HG02678 (cell line): Measurements from ENCODE around the gene YIF1A.
A peak's percentile ranks its signal among the peaks of the same experiment; 100 is the strongest.
"Not testable (repeated sequence)": the region's sequence is repeated elsewhere in the genome, so short reads cannot be mapped to it uniquely, and the experiment has no call there.

Experiments
- ATAC-seq: cut with Tn5 transposase; IDR thresholded peaks from one replicate; pipeline ENCODE4 v1.9.1; 2021; ENCODE audit warnings: mild to moderate bottlenecking, moderate library complexity; ENCODE audit not compliant: unreplicated experiment

Gene YIF1A

DNA sequence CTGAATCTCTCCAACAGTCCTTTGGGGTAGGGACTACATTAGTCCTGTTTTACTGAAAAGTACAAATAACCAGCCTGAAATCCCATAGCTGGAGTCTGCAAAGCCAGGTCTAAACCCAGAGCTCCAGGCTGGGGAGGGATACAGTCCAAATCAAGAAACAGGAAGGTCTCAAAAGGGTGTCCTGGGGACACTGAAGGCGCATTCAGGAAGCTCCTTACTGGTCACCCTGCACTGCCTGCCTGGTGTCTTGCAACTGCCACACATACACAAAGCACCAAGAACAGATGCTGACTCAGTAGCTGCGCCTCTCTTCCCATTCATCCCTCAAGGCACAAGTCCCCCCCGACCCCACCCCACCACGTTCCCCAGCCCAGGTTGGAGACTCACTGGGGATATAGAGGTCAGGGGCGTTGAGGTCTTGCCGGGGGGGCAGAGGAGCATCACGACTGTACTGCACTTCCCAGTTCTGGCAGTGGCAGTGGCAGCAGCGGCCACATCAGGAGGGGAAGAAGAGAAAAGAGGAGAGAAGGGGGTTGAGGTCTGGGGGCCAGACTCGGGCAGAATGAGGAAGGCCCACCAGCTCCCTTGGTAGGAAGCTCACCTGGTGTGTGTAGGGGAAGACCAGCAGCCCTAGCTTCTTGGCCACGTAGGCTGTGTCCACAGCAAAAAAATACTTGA is 1.6 kb downstream of the YIF1A start:
- no peak for ATAC-seq

DNA sequence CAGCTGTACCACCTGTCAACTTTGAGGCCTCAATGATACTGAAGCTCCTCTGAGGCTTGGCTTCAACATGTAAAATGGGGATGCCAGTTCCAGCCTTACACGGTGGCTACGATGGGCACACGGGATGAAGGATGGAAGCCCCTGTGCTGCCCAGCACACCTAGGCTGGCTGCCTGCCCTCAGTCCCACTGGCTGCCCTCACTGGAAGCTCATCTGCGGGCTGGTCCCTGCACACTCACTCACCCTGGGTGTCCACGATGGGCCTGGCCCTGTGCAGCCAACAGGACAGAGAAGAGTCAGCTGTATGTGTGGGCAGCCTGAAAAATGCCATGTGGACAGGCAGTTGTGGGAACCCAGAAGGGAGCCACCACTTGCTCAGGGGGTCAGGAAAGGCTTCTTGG is 2.2 kb downstream of the YIF1A start:
- ATAC-seq, result no peak

GRCh38 chr11:66285250-66285947 is 3.5 kb downstream of the YIF1A start:
- no peak for ATAC-seq

GRCh38 chr11:66284526-66285078 is 4.3 kb downstream of the YIF1A start:
- ATAC-seq, result no peak

DNA sequence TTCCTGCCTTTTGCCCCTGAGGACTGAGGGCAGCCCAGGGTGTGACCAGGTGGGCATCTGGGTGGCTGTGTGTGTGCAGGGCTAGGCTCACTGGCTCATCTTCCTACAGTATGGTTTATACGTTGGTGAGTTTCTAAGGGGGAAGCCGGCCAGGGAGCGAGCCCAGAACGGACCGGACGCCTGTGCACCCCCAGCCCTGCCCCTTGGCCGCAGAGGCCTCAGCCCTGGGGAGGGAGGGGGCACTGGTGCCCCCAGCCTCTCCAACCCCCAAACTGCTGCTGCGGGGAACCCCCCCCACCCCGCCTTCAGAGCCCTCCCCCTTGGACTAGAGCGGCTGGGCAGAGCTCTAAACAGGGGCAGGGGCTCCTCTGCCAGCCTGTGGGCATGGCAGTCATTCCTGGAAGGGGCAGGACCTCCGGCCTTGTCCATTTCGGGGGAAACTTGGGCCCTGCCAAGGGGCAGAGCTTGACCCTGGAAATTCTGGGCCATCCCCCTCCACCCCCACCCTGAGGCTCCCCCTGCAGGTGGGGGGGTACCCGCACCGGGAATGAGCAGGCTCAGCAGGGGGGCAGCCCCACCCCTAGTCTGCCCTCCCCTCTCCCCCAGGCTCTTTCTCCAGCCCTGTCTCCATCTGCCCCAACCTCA is 5.4 kb downstream of the YIF1A start:
- ATAC-seq, result no peak

GRCh38 chr11:66282468-66283455 is 6.2 kb downstream of the YIF1A start:
- ATAC-seq, result peak; percentile 79

DNA sequence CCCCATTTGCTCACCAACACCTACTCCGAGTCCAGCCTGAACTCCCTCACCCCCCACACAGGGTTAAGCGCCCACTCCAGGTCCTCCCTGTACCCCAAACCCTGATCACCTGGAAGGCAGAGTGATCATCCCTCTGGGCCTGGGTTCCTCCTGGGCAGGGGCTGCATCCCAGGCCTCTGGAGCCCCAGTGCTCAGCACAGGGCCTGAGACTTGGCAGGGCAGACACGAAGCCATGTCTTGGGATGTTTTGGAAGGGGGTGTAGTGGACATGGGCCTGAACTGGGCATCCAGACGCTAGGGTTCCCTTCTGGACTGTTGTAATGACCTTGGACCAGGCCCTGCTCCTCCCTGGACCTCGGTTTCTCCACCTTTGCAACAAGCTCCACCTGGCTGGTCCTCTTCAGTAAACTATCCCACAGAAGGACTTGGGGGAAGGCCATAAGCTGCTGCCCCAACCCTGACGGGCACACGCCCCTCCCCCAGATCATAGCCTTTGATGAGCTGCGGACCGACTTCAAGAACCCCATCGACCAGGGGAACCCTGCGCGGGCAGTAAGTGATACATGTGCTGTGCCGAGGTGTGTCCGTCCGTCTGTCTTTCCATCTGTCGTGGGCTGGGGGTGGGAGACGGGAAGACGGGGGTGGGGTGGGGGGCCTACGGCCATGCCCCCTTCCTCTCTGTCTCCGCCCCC is 7.0 kb downstream of the YIF1A start:
- ATAC-seq, result no peak

GRCh38 chr11:66281001-66281400 is 7.9 kb downstream of the YIF1A start:
- no peak for ATAC-seq

DNA sequence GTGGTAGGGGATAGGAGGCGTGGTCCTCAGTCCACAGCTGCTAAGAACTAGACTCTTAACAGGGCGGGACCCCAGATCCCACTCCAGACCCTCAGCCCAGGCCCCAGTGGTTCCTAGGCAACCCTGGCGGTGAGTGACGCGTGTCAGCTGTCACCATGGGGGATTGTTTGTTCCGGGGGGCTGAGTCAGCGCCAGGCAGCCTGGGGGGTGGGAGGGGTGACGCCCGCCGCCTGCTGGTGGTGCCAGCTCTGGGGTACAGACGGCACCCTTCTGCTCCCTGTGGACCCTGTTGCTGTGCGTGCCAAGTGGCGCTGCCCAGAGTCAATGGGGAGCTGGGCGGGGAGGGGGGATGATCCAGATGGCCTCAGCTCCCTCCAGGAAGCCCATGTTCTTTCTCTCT is 8.5 kb downstream of the YIF1A start:
- ATAC-seq, result no peak

DNA sequence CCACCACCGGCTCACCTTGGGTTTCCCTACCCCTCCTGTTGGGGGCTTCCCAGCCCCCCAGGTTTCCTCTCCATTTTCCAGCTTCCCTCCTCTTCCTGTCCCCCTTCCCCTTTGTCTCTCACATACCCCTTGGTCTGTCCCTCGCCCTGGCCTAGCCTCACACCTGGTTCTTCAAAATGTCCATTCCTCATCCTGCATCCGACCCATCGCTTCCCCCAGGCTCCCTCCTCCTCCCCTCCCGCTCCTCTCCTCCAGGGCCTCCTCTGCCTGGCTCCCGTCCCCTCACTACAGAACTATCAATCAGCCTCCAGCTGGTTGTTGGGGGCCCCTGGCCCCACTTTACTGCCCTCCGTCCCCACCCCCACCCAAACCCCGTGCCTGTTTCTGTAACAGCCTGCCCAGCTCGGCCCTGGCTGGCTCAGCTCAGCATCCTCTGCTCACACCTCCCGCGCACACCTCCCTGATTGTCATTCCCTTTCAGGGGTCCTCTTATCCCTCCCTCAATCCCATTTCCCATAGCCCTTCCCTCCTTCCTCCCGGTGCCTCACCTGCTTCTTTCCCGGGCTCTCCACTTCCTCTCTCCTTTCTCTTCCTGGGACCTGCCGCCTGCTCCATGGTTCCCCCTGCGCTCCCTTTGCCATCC is 9.7 kb downstream of the YIF1A start:
- ATAC-seq, result no peak

DNA sequence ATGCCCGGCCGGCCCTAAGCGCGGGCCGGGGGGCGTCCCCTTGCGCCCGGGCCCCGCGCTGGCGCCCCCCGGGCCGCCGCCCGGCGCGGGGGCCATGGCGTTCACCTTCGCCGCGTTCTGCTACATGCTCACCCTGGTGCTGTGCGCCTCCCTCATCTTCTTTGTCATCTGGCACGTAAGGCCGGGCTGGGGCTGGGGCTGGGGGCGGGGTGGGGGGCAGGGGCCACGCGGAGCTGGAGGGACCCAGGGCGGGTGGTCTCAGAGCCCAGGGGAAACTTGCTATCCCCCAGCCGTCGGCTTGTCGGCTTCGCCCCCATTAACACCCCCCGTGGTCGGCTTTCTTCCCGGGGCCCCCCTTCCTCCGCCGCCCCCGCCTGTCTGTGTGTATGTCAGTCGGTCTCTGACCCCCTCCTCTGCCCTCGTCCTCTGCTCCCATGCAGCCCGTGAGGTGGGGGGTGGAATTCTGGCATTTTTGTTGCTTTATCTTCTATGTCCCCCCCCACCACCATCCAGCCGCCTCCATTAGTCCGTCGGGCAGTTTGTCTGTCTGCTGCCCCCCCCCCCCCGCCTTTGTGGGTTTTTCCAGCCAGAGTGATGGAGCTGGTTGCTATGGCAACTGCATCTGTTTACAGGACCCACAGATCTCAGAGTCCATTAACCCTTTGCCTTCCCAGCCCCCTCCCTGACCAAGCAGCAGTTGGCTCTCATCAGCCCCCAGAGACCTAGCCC is 10.4 kb downstream of the YIF1A start:
- ATAC-seq, result no peak

DNA sequence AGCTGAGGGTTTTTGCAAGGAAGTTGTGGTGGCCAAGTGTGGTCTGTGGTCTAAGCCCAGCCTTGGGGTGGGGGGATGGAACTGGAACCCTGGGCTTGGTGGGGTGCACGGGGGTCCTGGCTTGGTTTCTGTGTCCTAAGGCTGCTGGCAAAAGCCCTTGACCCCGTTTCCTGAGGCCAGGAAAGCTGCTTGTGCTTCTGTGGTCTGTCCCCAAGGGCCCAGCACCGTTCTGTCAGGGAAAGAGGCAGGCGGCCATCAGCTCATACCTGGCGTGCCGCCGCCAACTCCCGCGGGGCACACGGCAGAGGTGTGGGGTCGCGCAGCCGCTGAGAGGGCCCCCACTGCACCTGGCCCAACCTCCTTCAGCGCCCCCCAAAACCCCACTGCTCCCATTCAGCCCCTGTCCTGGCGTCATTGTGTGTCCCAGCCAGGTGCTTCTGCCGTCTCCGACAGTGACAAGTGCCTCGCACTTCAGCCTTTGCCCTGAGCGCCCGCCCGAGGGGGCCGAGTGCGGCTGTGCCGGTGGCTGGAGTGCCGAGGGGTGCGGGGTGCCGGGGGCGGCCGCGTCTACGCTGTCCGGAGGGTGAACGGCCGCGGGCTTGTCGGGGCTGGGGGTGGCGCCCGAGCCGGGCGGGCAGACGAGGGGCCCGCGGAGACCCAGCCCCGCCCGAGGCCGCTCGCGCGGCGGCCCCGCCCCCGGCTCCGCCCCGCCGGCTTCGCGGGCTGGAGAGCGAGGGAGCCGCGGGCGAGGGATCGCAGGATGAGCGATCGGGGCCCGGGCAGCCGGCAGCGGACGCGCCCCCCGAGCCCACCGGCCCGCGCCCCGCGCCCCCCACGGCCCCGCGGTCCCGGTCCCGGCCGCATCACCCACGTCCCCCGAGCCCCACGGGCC is 11.2 kb downstream of the YIF1A start, which contains the start of gene CNIH2:
TSS of gene CNIH2 (plus strand) at position 705 of the 892 bp plus-strand sequence. CDS start 282 bp downstream, outside the sequence.
- peak; percentile 36 for ATAC-seq

DNA sequence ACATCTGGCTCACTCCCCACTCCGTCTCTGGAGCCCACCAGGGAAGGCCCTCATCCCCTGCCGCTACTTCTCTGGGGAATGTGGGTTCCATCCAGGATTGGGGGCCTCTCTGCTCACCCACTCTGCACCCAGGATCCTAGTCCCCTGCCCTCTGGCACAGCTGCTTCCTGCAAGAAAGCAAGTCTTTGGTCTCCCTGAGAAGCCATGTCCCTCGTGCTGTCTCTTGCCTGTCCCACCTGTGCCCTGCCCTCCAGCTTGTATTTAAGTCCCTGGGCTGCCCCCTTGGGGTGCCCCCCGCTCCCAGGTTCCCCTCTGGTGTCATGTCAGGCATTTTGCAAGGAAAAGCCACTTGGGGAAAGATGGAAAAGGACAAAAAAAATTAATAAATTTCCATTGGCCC is 11.9 kb downstream of the YIF1A start:
- not testable (repeated sequence) for ATAC-seq

- ATAC-seq, result not testable (repeated sequence)
These were observed 12.3 kb downstream of the YIF1A start for GRCh38 chr11:66276619-66277018.

DNA sequence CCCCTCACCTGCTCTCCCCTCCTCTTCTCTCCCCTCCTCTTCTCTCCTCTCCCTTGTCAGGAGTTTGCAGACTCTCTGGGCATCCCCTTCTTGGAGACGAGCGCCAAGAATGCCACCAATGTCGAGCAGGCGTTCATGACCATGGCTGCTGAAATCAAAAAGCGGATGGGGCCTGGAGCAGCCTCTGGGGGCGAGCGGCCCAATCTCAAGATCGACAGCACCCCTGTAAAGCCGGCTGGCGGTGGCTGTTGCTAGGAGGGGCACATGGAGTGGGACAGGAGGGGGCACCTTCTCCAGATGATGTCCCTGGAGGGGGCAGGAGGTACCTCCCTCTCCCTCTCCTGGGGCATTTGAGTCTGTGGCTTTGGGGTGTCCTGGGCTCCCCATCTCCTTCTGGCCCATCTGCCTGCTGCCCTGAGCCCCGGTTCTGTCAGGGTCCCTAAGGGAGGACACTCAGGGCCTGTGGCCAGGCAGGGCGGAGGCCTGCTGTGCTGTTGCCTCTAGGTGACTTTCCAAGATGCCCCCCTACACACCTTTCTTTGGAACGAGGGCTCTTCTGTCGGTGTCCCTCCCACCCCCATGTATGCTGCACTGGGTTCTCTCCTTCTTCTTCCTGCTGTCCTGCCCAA is 12.8 kb downstream of the YIF1A start:
- no peak for ATAC-seq

DNA sequence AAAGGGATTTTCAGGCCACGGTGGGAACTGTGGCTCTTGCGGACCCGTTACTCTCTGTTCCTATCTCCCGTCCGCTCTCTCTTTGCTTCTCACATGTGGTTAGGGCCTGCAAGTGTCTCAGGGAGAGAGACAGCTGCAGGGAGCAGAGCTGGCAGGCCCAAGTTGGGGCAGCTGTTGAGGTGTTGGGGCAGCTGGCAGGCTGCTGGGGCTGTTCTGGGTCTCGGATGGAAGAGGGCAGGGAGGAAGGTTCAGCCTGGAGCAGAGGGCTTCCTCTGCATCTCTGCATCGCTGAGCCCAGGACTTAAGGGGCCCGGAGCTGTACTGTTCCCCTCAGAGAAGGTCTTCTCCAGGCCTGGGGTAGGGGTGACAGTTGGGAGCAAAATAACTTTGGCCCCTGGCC is 13.5 kb downstream of the YIF1A start:
- no peak for ATAC-seq

GRCh38 chr11:66274219-66274618 is 14.7 kb downstream of the YIF1A start:
- ATAC-seq, result no peak
